IMR-90 (cell line): ENCODE data around the gene SPPL2C. TPM values are rescaled to one million over a fixed set of nuclear protein-coding genes. Genes with fewer than 3 reads are reported as not detected.

Experiments
- ATAC-seq: fragments of 200-7000 bp; cut with Tn5 transposase; 2 replicates; pipeline ENCODE4 v1.9.1; 2020; ENCODE audit warnings: low read depth, mild to moderate bottlenecking, moderate library complexity
- BruUV-seq: library from RNA; stranded (reverse); fragments of 400-500 nt; replicated peaks from 2 replicates; lab custom pipeline; 2021; lab: Mats Ljungman, UMichigan
- CTCF ChIA-PET: fragments of 300-600 bp; formaldehyde crosslinking; extraction: SDS; loops from one replicate; lab custom pipeline; 2021; ENCODE audit warnings: antibody characterized with exemption; lab: Yijun Ruan, JAX
- POLR2A ChIA-PET: fragments of 300-600 bp; sonication (Branson Sonifier 250); formaldehyde crosslinking; loops from one replicate; lab custom pipeline; 2022; ENCODE audit warnings: antibody characterized with exemption; ENCODE audit not compliant: unreplicated experiment; lab: Charles Lee
- DNase-seq: peaks from one replicate; pipeline ENCODE4 v3.0.0; 2013
- H2AFZ ChIP-seq: replicated peaks from 2 replicates; pipeline ENCODE3; 2013; ENCODE audit warnings: low read length, mild to moderate bottlenecking; ENCODE audit not compliant: poor library complexity
- H2AK5ac ChIP-seq: 2 replicates; pipeline ENCODE4 v1.6.1; 2013; ENCODE audit warnings: low read depth, low read length, inconsistent platforms
- H2AK9ac ChIP-seq: replicated peaks from 2 replicates; pipeline ENCODE3; 2013; ENCODE audit warnings: mild to moderate bottlenecking, low read depth, low read length, moderate library complexity; ENCODE audit not compliant: poor library complexity
- H2BK120ac ChIP-seq: 2 replicates; pipeline ENCODE4 v1.6.1; 2013; ENCODE audit warnings: low read depth, low read length, inconsistent platforms
- H2BK15ac ChIP-seq: 3 replicates; pipeline ENCODE4 v1.6.1; 2013; ENCODE audit warnings: low read depth, low read length, inconsistent platforms
- H2BK20ac ChIP-seq: 2 replicates; pipeline ENCODE4 v1.6.1; 2013; ENCODE audit warnings: low read depth, mild to moderate bottlenecking, inconsistent platforms, low read length, moderate library complexity
- H2BK5ac ChIP-seq: 2 replicates; pipeline ENCODE4 v1.6.1; 2013; ENCODE audit warnings: mild to moderate bottlenecking, low read depth, low read length, inconsistent platforms; ENCODE audit not compliant: poor library complexity, severe bottlenecking
- H3K14ac ChIP-seq: replicated peaks from 2 replicates; pipeline ENCODE4 v1.6.1; 2013; ENCODE audit warnings: low read depth, low read length, inconsistent platforms
- H3K18ac ChIP-seq: 2 replicates; pipeline ENCODE4 v1.6.1; 2013; ENCODE audit warnings: low read depth, low read length, control low read depth
- H3K23ac ChIP-seq: 2 replicates; pipeline ENCODE4 v1.6.1; 2013; ENCODE audit warnings: low read depth, low read length, inconsistent platforms
- H3K27ac ChIP-seq: 2 replicates; pipeline ENCODE4 v1.5.1; 2013; ENCODE audit warnings: mild to moderate bottlenecking, control low read depth, low read length; ENCODE audit not compliant: insufficient read depth
- H3K27me3 ChIP-seq: 2 replicates; pipeline ENCODE4 v1.6.1; 2013; ENCODE audit warnings: low read length; ENCODE audit not compliant: control insufficient read depth, insufficient read depth
- H3K36me3 ChIP-seq: 2 replicates; pipeline ENCODE4 v1.6.1; 2013; ENCODE audit warnings: low read length, mixed read lengths; ENCODE audit not compliant: control insufficient read depth, insufficient read depth
- H3K4ac ChIP-seq: 2 replicates; pipeline ENCODE4 v1.6.1; 2013; ENCODE audit warnings: low read depth, low read length, inconsistent platforms
- H3K4me1 ChIP-seq: 2 replicates; pipeline ENCODE4 v1.6.1; 2013; ENCODE audit warnings: low read length, mixed read lengths; ENCODE audit not compliant: control insufficient read depth, insufficient read depth
- H3K4me2 ChIP-seq: 2 replicates; pipeline ENCODE4 v1.6.1; 2013; ENCODE audit warnings: low read depth, mild to moderate bottlenecking, control low read depth, low read length, moderate library complexity
- H3K4me3 ChIP-seq: 2 replicates; pipeline ENCODE4 v1.5.1; 2013; ENCODE audit warnings: low read depth, mild to moderate bottlenecking, control low read depth, low read length, moderate library complexity; ENCODE audit not compliant: insufficient read depth
- H3K56ac ChIP-seq: 2 replicates; pipeline ENCODE4 v1.6.1; 2013; ENCODE audit warnings: low read length, inconsistent platforms; ENCODE audit not compliant: insufficient read depth; ENCODE audit errors: extremely low read depth
- H3K79me1 ChIP-seq, 2 experiments: 2 replicates each; pipeline ENCODE4 v1.6.1; 2013; ENCODE audit warnings: low read length in 2 of 2, inconsistent platforms in 1 of 2, low read depth in 1 of 2
- H3K9ac ChIP-seq: 2 replicates; pipeline ENCODE4 v1.6.1; 2013; ENCODE audit warnings: low read depth, low read length, control low read depth
- H3K9me1 ChIP-seq: 2 replicates; pipeline ENCODE4 v1.6.1; 2013; ENCODE audit warnings: low read length, inconsistent platforms; ENCODE audit not compliant: insufficient read depth
- H3K9me3 ChIP-seq: 2 replicates; pipeline ENCODE4 v1.6.1; 2013; ENCODE audit warnings: low read length; ENCODE audit not compliant: control insufficient read depth, insufficient read depth
- H4K20me1 ChIP-seq: 2 replicates; pipeline ENCODE4 v1.6.1; 2013; ENCODE audit warnings: low read length, inconsistent platforms; ENCODE audit not compliant: insufficient read depth
- H4K5ac ChIP-seq: 2 replicates; pipeline ENCODE4 v1.6.1; 2013; ENCODE audit warnings: mild to moderate bottlenecking, low read depth, low read length, control low read depth
- H4K8ac ChIP-seq, 2 experiments: 2 replicates each; pipeline ENCODE4 v1.6.1; 2013; ENCODE audit warnings: low read depth in 2 of 2, low read length in 2 of 2, control low read depth in 1 of 2, inconsistent platforms in 1 of 2
- H4K91ac ChIP-seq: 2 replicates; pipeline ENCODE4 v1.6.1; 2013; ENCODE audit warnings: low read depth, low read length, inconsistent platforms; ENCODE audit not compliant: insufficient read depth
- BHLHE40 ChIP-seq: fragments of 150-350 bp; IDR thresholded peaks from 2 replicates; pipeline ENCODE4 v1.6.1; 2016; ENCODE audit warnings: mild to moderate bottlenecking, low read depth, low read length
- CEBPB ChIP-seq: IDR thresholded peaks from 2 replicates; pipeline ENCODE4 v1.6.1; 2012; ENCODE audit warnings: low read depth, low read length, improper control_type of control experiment
- CHD1 ChIP-seq: IDR thresholded peaks from 2 replicates; pipeline ENCODE4 v1.6.1; 2012; ENCODE audit warnings: low read depth, low read length, improper control_type of control experiment
- CTCF ChIP-seq: conservative IDR thresholded peaks from 2 replicates; pipeline ENCODE4 v1.5.1; 2012; ENCODE audit warnings: mild to moderate bottlenecking, low read depth, low read length, improper control_type of control experiment
- FOS ChIP-seq: fragments of 150-350 bp; IDR thresholded peaks from 2 replicates; pipeline ENCODE4 v1.6.1; 2016; ENCODE audit warnings: low read depth, low read length
- MAFK ChIP-seq: IDR thresholded peaks from 2 replicates; pipeline ENCODE4 v1.6.1; 2012; ENCODE audit warnings: low read depth, low read length, improper control_type of control experiment
- NFE2L2 ChIP-seq: fragments of 150-350 bp; IDR thresholded peaks from 2 replicates; pipeline ENCODE4 v1.6.1; 2016; ENCODE audit warnings: low read depth, mild to moderate bottlenecking, low read length
- RAD21 ChIP-seq: IDR thresholded peaks from 2 replicates; pipeline ENCODE4 v1.6.1; 2012; ENCODE audit warnings: low read length, improper control_type of control experiment
- RCOR1 ChIP-seq: IDR thresholded peaks from 2 replicates; pipeline ENCODE4 v1.6.1; 2012; ENCODE audit warnings: mild to moderate bottlenecking, low read length, improper control_type of control experiment; ENCODE audit not compliant: insufficient replicate concordance
- RFX5 ChIP-seq: IDR thresholded peaks from 2 replicates; pipeline ENCODE4 v1.8.0; 2012; ENCODE audit warnings: low read depth, mild to moderate bottlenecking, low read length, moderate library complexity
- WGBS, 2 experiments: methylation state at CpG; one replicate each; pipeline versions ENCODE4 v1.1.5 to v1.1.7; 2013; ENCODE audit warnings: missing lambda C conversion rate in 2 of 2; ENCODE audit not compliant: insufficient read length in 1 of 2; ENCODE audit errors: extremely low coverage in 2 of 2; 5-methylcytosine and 5-hydroxymethylcytosine counted together
- dilution Hi-C: fragments of 300-500 bp; cut with HindIII; formaldehyde crosslinking; loops from one replicate; pipeline ENCODE4 v1.14.3; 2018; ENCODE audit warnings: low sequenced_read_pairs; ENCODE audit not compliant: unreplicated experiment
- in situ Hi-C: fragments of 300-500 bp; cut with MboI; formaldehyde crosslinking; loops from 3 replicates; pipeline ENCODE4 v1.14.3; 2019; ENCODE audit warnings: low sequenced_read_pairs, inconsistent platforms, mixed read lengths
- intact Hi-C: fragments of 100-400 bp; cut with micrococcal nuclease; formaldehyde crosslinking; loops from 2 replicates; pipeline ENCODE4 v1.10.0; 2022
- polyA plus RNA-seq, 3 experiments: library from polyadenylated mRNA; depleted of rRNA; stranded (reverse); fragments of >200 nt; gene quantifications; 2 replicates each; pipeline ENCODE4 v1.2.3, GENCODE V29; 2012; ENCODE audit warnings: low replicate concordance in 1 of 3
- total RNA-seq: library from RNA; depleted of rRNA; stranded (reverse); fragments of >200 nt; gene quantifications from 2 replicates; pipeline ENCODE4 v1.2.3, GENCODE V29; 2012

Gene SPPL2C
- total and polyA plus RNA-seq, 2 of the 4 experiments (the other 2 are of a cell fraction) = not detected

DNA sequence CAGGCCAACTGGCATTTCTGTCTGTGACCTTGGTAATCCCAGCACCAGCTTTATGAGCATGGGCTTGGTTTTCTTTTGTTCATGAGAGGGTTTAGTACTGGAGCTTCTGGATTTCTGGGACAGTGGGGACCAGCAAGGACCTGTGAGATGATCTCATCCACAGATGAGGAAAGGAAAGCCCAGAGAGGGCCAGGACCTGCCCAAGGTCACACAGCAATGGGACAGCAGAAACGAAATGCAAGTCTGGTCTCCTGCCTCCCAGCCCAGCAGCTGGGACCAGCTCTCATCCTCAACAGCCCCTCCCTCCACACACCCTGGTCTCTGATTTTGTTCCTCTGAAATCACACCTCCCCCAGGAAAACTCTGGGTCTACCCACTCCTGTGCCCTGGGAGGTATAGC is 7.2 kb downstream of the SPPL2C start:
- no peak overlapping the region for H4K91ac ChIP-seq
- H3K9me3 ChIP-seq = no peaks in the 10 kb centered on the region
- H2AK9ac ChIP-seq = no peak overlapping the region
- H3K4me1 ChIP-seq = no peaks in the 10 kb centered on the region
- H3K36me3 ChIP-seq = no peaks in the 10 kb centered on the region
- no TSS peak for BruUV-seq
- dilution Hi-C loops = loop anchor here (25.0 kb wide), 1 partner anchor 215 kb away; no protein-coding TSS in a partner anchor
- ChIA-PET CTCF (interaction anchor here (0.6 to 1.1 kb wide), 4 partner anchors 14 to 710 kb away, joined by 3 to 4 read pairs (median 4); no protein-coding TSS in a partner anchor), POLR2A (no interaction called here)
- H2AFZ ChIP-seq = no peak overlapping the region
- H3K4me3 ChIP-seq = no peak overlapping the region
- H3K9ac ChIP-seq = no peak overlapping the region
- H3K79me1 ChIP-seq = no peaks in the 10 kb centered on the region
- intact Hi-C loops = loop anchor here (1.0 to 10.0 kb wide), 4 partner anchors 135 to 720 kb away; partner anchors contain the start of gene PLCD3
- no CpG with 5 or more reads among the region's 1 CpG for WGBS, 2 experiments
- peaks cover 7% of the 10 kb centered on the region; the same call in 1 of the 2 replicates for H3K27me3 ChIP-seq
- no peak overlapping the region for H3K14ac ChIP-seq
- H3K4ac ChIP-seq = no peak overlapping the region
- no peak overlapping the region for H4K5ac ChIP-seq
- no peak for DNase-seq
- no peak overlapping the region for H3K18ac ChIP-seq
- TF ChIP-seq RAD21 = no peak
- no peak for TF ChIP-seq BHLHE40
- no peak for TF ChIP-seq MAFK
- no peak for TF ChIP-seq CTCF
- no peak for TF ChIP-seq RFX5
- no peak for TF ChIP-seq CEBPB
- TF ChIP-seq FOS = no peak
- no peak for TF ChIP-seq CHD1
- no peak for TF ChIP-seq NFE2L2
- no peak for TF ChIP-seq RCOR1
- no peak overlapping the region for H3K23ac ChIP-seq
- no peaks in the 10 kb centered on the region for H3K9me1 ChIP-seq
- no peak overlapping the region for H2AK5ac ChIP-seq
- H3K4me2 ChIP-seq = no peak overlapping the region
- no peak overlapping the region for H2BK15ac ChIP-seq
- no peak overlapping the region for H2BK20ac ChIP-seq
- no peaks in the 10 kb centered on the region for H4K20me1 ChIP-seq
- no peak for ATAC-seq
- no peak overlapping the region for H3K27ac ChIP-seq
- H2BK5ac ChIP-seq = no peak overlapping the region
- in situ Hi-C loops = loop anchor here (10.0 kb wide), 1 partner anchor 637 kb away; no protein-coding TSS in a partner anchor
- H4K8ac ChIP-seq = no peak overlapping the region
- no peak overlapping the region for H2BK120ac ChIP-seq
- no peak overlapping the region for H3K56ac ChIP-seq
